HG03139 (cell line): ENCODE results near the gene AXIN1.
"Not testable (repeated sequence)": the region's sequence is repeated elsewhere in the genome, so short reads cannot be mapped to it uniquely, and the experiment has no call there.

Experiments used
- ATAC-seq: cut with Tn5 transposase; IDR thresholded peaks from one replicate; pipeline ENCODE4 v1.9.1; 2021; ENCODE audit not compliant: unreplicated experiment

AXIN1 gene

GRCh38 chr16:381789-382717 lies 29.5 kb upstream of the AXIN1 start, which contains the start of gene PGAP6:
TSS of gene PGAP6 (minus strand) at chr16:381978. CDS start at chr16:381821, 157 bp downstream.
- peak; percentile 55 for ATAC-seq

- ATAC-seq, result peak; percentile 2
Measured at GRCh38 chr16:381012-381788, 28.7 kb upstream of the AXIN1 start.

- no peak for ATAC-seq
Measured at GRCh38 chr16:380762-381011, 28.2 kb upstream of the AXIN1 start.

- ATAC-seq, result no peak
Measured at GRCh38 chr16:379961-380761, 27.6 kb upstream of the AXIN1 start.

GRCh38 chr16:379183-379960 lies 26.8 kb upstream of the AXIN1 start:
- no peak for ATAC-seq

GRCh38 chr16:378821-379182 lies 26.3 kb upstream of the AXIN1 start:
- no peak for ATAC-seq

GRCh38 chr16:378113-378820 lies 25.7 kb upstream of the AXIN1 start:
- not testable (repeated sequence) for ATAC-seq

GRCh38 chr16:377419-377951 lies 25.0 kb upstream of the AXIN1 start:
- no peak for ATAC-seq

- no peak for ATAC-seq
Measured at GRCh38 chr16:376817-377418, 24.4 kb upstream of the AXIN1 start.

- no peak for ATAC-seq
Measured at GRCh38 chr16:375927-376816, 23.6 kb upstream of the AXIN1 start.

- no peak for ATAC-seq
Measured at GRCh38 chr16:375212-375611, 22.7 kb upstream of the AXIN1 start.

- no peak for ATAC-seq
Measured at GRCh38 chr16:374616-374926, 22.0 kb upstream of the AXIN1 start.

- ATAC-seq, result no peak
Measured at GRCh38 chr16:373848-374615, 21.5 kb upstream of the AXIN1 start.

- no peak for ATAC-seq
Measured at GRCh38 chr16:373020-373598, 20.6 kb upstream of the AXIN1 start.

GRCh38 chr16:372302-372983 lies 19.9 kb upstream of the AXIN1 start:
- ATAC-seq, result no peak

GRCh38 chr16:371515-372301 lies 19.2 kb upstream of the AXIN1 start:
- ATAC-seq, result no peak
